Transverse colon (tissue), 4 donors: ENCODE results near the gene TMEM62.

Source experiments
- EP300 ChIP-seq: sonication (generic); formaldehyde crosslinking; IDR thresholded peaks from one replicate; pipeline ENCODE4 v1.6.1; 2017; ENCODE audit warnings: antibody characterized with exemption, low read depth
- POLR2A ChIP-seq: fragments of 450-650 bp; IDR thresholded peaks from one replicate; pipeline ENCODE4 v1.6.1; 2016; ENCODE audit warnings: antibody characterized with exemption, mild to moderate bottlenecking, moderate library complexity
- POLR2AphosphoS5 ChIP-seq, 3 donors: sonication (generic); formaldehyde crosslinking; IDR thresholded peaks; one replicate each; pipeline ENCODE4 v1.6.1; 2016; ENCODE audit warnings: antibody characterized with exemption in 3 of 3
- TF ChIP-seq, protein P1 (sequence below), 5 experiments: fragments of 200-600 bp in 3 of 5; fragments of 450-650 bp in 2 of 5; sonication (generic) in 3 of 5; IDR thresholded peaks; 1 replicate in 2 of 5; 2 replicates in 3 of 5; pipeline ENCODE4 v1.5.1; 2016 to 2017; ENCODE audit warnings: antibody characterized with exemption in 5 of 5, inconsistent platforms in 3 of 5, mild to moderate bottlenecking in 2 of 5, moderate library complexity in 1 of 5

DNA sequence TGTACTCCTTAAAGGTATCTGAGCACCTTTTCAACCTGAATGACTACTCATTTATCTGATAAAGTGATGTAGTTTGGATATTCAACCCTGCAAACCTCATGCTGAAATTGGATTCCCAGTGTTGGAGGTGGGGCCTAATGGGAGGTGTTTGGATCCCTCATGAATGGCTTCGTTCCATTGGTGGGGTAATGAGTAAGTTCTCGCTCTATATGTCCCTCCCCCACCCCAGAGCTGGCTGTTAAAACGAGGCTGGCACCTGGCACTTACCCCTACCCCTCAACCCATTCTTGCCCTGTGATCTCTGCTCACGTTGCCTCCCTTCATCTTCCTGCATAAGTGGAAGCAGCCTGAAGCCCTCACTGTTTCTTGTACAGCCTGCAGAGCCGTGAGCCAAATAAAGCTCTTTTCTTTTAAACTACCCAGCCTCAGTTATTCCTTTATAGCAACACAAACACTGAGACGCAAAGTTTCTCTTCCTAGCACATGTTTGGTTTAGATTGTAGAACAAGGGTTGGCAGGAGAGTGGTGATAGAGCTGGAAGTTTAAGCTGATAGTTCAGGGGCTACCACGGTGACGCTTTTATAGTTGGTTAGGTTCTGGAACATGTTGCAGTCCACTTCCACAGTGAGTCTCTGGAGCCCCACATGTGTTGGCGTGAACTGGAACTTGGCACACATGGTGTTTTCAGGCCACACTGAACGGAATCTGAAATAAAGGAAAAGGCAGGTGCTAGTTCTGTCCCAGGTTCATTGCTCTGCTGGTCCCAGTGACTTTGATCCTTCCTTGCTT, 63.6 kb downstream of the TMEM62 start:
- TF ChIP-seq, protein P1, sequence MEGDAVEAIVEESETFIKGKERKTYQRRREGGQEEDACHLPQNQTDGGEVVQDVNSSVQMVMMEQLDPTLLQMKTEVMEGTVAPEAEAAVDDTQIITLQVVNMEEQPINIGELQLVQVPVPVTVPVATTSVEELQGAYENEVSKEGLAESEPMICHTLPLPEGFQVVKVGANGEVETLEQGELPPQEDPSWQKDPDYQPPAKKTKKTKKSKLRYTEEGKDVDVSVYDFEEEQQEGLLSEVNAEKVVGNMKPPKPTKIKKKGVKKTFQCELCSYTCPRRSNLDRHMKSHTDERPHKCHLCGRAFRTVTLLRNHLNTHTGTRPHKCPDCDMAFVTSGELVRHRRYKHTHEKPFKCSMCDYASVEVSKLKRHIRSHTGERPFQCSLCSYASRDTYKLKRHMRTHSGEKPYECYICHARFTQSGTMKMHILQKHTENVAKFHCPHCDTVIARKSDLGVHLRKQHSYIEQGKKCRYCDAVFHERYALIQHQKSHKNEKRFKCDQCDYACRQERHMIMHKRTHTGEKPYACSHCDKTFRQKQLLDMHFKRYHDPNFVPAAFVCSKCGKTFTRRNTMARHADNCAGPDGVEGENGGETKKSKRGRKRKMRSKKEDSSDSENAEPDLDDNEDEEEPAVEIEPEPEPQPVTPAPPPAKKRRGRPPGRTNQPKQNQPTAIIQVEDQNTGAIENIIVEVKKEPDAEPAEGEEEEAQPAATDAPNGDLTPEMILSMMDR (IDR thresholded peaks at IDR 0.05) = no peak
- TF ChIP-seq POLR2AphosphoS5 (IDR thresholded peaks at IDR 0.05) (no peak), EP300 (no peak), POLR2A (no peak)
